HG02610 (cell line): ENCODE data around the gene B3GAT1.

Source experiments
- ATAC-seq: cut with Tn5 transposase; IDR thresholded peaks from one replicate; pipeline ENCODE4 v1.9.1; 2021; ENCODE audit warnings: mild to moderate bottlenecking, moderate library complexity; ENCODE audit not compliant: unreplicated experiment

Gene B3GAT1

GRCh38 chr11:134441706-134442105 lies 29.7 kb upstream of the B3GAT1 start:
- no peak for ATAC-seq

DNA sequence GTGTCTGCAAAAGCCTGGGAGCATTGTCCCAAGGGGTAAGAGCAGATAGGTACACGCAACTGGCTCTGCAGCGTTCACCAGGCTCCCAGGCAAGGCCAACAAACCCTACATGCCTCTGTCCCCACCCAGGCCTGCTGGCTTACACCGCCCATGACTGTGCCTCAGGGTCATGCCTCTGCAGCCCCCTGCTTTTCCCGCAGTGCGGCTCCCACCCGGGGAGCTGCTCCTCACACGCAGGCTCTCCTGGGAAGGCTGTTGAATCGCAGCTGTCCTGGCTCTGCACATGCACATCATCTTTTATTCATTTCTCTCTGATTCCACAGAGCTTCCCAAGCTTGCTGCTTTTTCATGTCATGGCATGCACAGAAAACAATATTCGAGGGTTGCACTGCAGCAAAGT lies 29.2 kb upstream of the B3GAT1 start:
- no peak for ATAC-seq

DNA sequence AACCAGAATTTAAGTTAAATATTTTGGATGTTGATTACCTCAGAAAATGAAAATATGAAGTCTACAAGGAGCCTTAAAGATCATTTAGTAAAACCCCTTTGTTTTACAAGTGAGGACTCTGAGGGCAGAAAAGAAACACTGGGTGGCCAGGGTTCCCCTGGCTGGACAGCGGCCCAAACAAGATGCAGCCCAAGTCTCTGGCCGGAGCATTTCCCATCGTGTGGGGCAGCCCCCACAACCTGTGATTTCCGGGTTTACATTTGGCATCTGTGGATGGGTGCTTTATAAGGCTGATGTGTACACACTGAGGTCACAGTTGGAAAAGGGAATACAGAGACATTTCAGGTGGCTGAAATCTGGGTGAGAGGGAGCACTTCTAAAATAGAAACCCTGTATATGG lies 28.8 kb upstream of the B3GAT1 start:
- ATAC-seq = no peak

DNA sequence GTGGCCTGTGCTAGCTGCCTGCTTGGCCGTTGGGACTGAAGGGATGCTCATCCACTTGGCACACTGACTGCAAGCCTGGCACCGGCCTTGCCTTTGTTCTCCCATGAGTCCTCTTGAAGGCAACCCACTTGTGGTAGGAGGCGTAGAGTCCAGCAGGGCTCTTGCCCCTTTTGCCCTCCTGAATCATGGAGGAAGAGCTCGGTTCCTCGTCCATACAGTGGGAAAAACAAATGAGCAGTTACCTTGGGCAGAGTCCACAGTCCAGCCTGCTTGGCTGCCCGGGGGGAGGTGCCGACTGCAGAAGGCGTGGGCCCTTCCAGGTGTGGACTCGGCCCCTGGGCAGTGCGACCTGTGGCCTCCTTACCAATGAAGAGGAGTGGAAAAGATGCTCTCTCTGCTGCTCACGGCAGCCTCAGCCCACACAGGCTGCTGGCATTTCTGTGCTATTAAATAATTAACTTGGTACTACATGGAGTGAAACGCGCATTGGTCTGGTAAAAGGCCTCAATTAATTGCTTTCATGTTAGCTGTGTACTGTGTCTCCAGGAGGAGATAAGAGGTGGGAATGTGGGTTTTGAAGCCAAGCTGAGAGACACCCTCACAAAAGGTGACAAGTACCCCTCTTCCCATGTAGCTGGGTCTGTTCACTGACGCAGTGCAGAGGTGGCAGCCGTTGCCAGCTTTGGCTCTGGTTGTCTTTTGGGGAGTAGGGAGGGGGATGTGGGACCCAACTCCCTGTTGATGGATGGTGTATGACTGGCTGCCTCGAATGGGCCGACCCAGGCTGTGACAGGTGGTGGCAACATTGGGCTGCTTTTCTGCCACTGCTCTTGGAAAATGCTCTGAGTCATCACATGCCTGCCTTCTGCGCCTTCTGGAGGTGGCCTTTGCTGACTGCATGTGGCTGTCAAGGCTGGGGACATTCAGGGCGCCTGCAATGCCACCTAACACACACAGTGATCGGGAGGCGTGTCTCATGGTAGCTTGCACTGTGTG lies 26.8 kb upstream of the B3GAT1 start:
- ATAC-seq = no peak

- no peak for ATAC-seq
Measured at GRCh38 chr11:134437821-134438220, 25.8 kb upstream of the B3GAT1 start.

GRCh38 chr11:134436781-134437180 lies 24.7 kb upstream of the B3GAT1 start:
- ATAC-seq = no peak

GRCh38 chr11:134433806-134434205 lies 21.8 kb upstream of the B3GAT1 start:
- no peak for ATAC-seq

GRCh38 chr11:134433251-134433650 lies 21.2 kb upstream of the B3GAT1 start:
- no peak for ATAC-seq

DNA sequence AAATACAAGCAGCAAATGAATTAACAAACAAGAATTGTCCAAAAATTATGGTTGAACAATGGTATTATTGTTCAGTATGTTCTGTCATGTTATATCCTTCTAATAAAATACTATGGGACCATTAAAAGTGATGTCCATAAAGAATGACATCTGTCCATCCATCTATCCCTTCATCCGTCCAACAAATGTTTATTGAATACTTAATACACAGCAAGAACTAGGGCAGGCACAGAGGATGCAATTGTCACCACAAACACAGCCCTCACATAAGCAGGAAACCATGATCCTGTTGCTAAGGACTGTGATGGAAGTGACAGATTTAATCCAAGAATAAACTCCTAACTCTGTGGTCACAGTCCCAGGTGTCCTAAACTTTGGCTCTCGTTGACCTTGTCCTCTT lies 20.7 kb upstream of the B3GAT1 start:
- ATAC-seq = no peak

- ATAC-seq = no peak
Measured at GRCh38 chr11:134429106-134429505, 17.1 kb upstream of the B3GAT1 start.

- no peak for ATAC-seq
Measured at GRCh38 chr11:134425816-134426536, 13.9 kb upstream of the B3GAT1 start.

- no peak for ATAC-seq
Measured at GRCh38 chr11:134425413-134425812, 13.4 kb upstream of the B3GAT1 start.

GRCh38 chr11:134423106-134423505 lies 11.1 kb upstream of the B3GAT1 start:
- no peak for ATAC-seq

DNA sequence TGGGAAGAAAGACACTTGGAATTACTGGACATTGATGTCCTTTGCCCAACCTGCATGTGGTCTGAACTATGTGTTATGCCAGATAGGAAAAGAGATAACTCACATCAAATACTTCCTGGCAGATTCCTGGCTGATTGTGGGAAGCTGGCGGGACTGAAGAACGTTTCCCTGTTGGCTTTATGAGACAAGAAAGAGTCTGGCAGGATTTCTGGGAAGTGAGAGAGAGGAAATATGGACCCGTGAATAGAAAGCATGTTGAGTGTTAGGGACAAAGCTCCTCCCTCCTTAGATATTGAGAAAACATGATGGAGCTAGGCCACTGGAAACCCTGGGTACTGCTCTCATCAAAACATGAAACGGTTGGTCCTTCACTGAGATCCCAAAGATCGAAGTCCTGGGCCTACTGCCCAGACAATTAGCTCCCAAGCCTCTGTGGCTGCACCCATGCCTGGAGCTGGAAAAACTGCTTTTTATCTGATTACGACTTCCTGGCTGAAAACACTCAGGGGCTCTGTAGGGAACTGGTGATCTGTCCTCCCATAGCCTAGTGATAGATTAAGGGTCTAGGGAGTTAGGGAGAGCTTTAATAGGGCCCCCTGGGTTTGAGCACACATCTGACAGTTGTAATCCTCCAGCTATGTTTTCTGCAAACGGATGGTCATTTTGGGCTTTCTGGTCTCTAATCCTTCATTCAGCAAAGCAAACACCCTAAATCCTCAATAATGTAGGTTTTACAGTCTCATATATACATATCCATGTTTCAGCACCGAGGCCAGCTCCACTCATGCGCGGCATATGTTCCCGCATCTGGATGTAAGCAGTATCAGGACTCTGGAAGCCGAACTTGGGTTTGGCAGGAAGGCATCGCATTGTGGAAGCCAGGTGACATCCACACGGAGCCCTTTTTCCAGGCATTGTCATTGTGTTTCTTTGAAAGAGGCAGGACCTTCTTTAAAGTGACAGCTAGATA lies 6.1 kb upstream of the B3GAT1 start:
- ATAC-seq = no peak

GRCh38 chr11:134416726-134417125 lies 4.7 kb upstream of the B3GAT1 start:
- ATAC-seq = no peak

- no peak for ATAC-seq
Measured at GRCh38 chr11:134414766-134415765, 3.0 kb upstream of the B3GAT1 start.

DNA sequence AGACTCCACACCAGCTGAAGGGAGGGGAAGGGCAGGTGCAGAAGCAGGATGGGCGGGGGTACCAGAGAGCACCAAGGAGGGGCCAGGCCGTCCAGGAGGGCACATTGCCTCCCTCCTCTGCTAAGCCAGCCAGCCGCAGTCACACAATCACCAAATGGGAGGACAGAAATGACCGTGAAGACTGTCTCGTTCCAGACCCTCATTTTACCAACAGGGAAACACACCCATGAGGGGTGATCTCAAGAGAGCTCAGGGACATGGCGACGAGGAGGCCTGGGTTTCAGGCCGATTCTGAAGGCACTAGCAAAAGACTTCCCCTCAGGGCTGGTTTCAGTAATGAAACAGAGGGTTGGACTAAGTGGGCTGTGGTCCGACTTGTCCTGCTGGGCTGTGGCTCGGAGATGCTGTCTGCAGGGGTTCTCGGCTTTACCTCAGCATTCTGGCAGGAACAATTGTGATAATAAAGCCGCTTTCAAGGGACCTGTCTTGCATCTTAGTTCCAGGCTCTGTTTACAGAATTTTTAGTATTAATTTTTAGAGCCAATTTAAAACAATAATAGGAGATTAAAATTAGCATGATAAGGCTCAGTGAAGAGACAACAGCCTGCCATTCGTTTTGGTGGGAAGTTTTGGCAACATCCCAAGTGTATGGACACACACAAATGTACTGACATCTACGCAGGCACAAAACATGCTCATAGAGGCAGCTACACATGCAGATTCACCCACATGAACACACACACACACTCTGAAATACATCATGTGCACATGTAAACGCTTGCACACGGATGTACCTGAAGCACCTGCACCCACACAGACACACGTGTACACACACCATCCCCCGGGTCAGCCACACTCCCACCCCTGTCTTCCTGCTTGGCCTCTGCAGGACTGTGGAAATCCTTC lies 2.0 kb upstream of the B3GAT1 start:
- no peak for ATAC-seq

- no peak for ATAC-seq
Measured at GRCh38 chr11:134413043-134413825, 1.2 kb upstream of the B3GAT1 start.
